Stimulated activated CD4-positive, alpha-beta T cell treated with anti-CD3 and anti-CD28 coated beads, TNF-alpha, amount 100 ng/mL, for 48 hours (primary cell): Measurements from ENCODE around the gene SKI.

Source experiments
- DNase-seq, 3 donors: peaks; one replicate each; pipeline ENCODE4 v3.0.0-alpha.2; 2020; ENCODE audit warnings: low read depth in 3 of 3

The SKI gene

GRCh38 chr1:2291577-2291976 is 63.5 kb downstream of the SKI start:
- DNase-seq, result no peak

- DNase-seq, result no peak
Measured at GRCh38 chr1:2292725-2293450, 64.8 kb downstream of the SKI start.

- no peak for DNase-seq
Measured at GRCh38 chr1:2294033-2294724, 66.1 kb downstream of the SKI start.

- no peak for DNase-seq
Measured at GRCh38 chr1:2294725-2295078, 66.6 kb downstream of the SKI start.

- DNase-seq, result no peak
Measured at GRCh38 chr1:2295526-2295925, 67.4 kb downstream of the SKI start.

- peak in 1 of 3 donors; percentile 28 for DNase-seq
Measured at GRCh38 chr1:2296211-2296610, 68.1 kb downstream of the SKI start.

GRCh38 chr1:2296614-2297013 is 68.5 kb downstream of the SKI start:
- no peak for DNase-seq

- no peak for DNase-seq
Measured at GRCh38 chr1:2297246-2298011, 69.3 kb downstream of the SKI start.

- no peak for DNase-seq
Measured at GRCh38 chr1:2298685-2299084, 70.6 kb downstream of the SKI start.

- no peak for DNase-seq
Measured at GRCh38 chr1:2299131-2299627, 71.1 kb downstream of the SKI start.

- DNase-seq, result peak; percentile 67 to 77 (median 77)
Measured at GRCh38 chr1:2300004-2300771, 72.1 kb downstream of the SKI start.

GRCh38 chr1:2300851-2301606 is 72.9 kb downstream of the SKI start:
- DNase-seq, result peak; percentile 65 to 81 (median 73)

GRCh38 chr1:2301607-2302291 is 73.6 kb downstream of the SKI start:
- no peak for DNase-seq

- no peak for DNase-seq
Measured at GRCh38 chr1:2302292-2302925, 74.3 kb downstream of the SKI start.

GRCh38 chr1:2303016-2303775 is 75.1 kb downstream of the SKI start:
- DNase-seq, result no peak

GRCh38 chr1:2303781-2304180 is 75.7 kb downstream of the SKI start:
- no peak for DNase-seq

GRCh38 chr1:2304282-2304681 is 76.2 kb downstream of the SKI start:
- no peak for DNase-seq

- no peak for DNase-seq
Measured at GRCh38 chr1:2304921-2305681, 77.0 kb downstream of the SKI start.
